Skeletal muscle cell (primary cell): ENCODE results near the gene WNT8B.

Source experiments
- DNase-seq: peaks from one replicate; pipeline ENCODE4 v3.0.0-alpha.2; 2010; ENCODE audit warnings: low read depth
- H3K4me3 ChIP-seq: 2 replicates; pipeline ENCODE4 v1.5.1; 2011; ENCODE audit warnings: low read depth, mild to moderate bottlenecking, control low read depth, low read length, moderate library complexity

WNT8B gene, protein sequence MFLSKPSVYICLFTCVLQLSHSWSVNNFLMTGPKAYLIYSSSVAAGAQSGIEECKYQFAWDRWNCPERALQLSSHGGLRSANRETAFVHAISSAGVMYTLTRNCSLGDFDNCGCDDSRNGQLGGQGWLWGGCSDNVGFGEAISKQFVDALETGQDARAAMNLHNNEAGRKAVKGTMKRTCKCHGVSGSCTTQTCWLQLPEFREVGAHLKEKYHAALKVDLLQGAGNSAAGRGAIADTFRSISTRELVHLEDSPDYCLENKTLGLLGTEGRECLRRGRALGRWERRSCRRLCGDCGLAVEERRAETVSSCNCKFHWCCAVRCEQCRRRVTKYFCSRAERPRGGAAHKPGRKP

DNA sequence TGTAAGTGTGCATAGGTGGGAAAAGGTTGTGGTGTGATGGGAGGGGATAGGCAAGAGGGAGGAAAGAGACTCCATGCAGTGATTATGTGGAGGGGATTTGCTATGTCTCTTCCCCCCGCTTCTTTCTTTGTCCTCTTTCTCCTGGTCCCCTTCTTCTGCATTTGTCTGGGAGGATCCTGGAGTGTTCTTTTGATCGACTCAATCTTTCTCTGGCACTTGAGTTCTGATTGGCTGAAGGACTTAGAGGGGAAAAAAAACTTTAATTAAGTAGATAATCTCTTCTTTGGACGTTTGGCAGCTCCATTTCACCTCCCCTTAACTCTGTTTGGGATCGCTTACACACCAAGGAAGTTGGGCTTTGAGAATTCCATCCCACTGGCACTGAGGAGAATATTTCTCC lies at the start of gene WNT8B:
WNT8B (plus strand) TSS at position 301 of the 400 bp plus-strand sequence. CDS start 160 bp downstream, outside the sequence.
- no peak within 1 kb of the TSS for H3K4me3 ChIP-seq
- no peak for DNase-seq

DNA sequence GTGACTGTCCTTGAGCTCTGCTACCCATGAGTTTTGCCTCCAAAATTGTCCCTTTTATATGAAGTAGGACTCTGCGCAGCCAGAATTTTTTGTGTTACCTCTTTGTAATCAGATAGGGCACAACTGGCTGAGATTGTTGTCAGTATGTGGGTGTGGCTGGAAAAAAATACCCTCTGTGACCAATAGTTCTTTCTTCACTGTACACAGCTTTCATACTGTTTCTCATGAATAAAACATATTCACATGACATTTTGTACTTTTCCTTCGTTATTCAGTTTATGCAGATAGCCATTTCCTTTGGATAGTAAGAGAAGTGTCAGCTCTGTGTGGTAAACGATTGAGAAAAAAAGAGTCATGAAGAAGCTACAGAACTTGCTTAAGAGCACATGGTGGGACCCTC lies 49.6 kb upstream of the WNT8B start:
- DNase-seq = no peak
- no peak overlapping the region for H3K4me3 ChIP-seq

DNA sequence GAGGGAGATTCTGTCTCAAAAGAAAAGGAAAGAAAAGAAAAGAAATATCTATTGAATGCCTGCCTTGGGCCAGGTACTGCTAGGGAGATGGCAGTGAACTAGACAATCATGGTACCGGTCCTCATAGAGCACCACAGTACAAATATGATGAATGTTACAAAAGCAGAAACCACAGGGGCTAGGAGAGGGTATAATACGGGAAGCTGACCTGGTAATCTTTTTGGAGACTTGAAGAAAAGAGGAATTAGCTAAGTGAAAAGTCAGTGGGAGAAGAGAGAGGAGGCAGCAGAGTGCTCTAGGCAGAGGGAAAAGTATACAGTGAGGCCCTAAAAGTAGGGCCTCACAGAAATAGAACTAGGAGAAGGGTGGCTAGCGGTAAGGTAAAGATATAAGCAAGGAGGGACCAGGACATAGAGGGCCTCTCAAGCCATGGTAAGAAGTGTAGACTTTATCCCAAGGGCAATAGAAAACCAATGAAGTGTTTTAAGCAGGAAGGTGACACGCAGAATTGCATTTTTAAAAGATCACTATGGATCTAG lies 42.8 kb upstream of the WNT8B start:
- DNase-seq = no peak
- H3K4me3 ChIP-seq = no peak overlapping the region

DNA sequence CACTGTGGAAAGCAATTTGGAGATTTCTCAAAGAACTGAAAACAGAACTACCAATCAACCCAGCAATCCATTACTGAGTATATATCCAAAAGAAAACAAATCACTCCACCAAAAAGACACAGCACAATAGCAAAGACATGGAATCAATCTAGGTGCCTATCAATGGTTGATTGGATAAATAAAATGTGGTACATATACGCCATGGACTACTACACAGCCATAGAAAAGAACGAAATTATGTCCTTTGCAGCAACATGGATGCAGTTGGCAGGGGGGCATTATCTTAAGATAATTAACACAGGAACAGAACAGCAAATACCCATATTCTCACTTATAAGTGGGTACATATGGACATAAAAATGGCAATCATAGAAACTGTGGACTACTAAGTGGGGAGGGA lies 35.4 kb upstream of the WNT8B start:
- no peak overlapping the region for H3K4me3 ChIP-seq
- no peak for DNase-seq

DNA sequence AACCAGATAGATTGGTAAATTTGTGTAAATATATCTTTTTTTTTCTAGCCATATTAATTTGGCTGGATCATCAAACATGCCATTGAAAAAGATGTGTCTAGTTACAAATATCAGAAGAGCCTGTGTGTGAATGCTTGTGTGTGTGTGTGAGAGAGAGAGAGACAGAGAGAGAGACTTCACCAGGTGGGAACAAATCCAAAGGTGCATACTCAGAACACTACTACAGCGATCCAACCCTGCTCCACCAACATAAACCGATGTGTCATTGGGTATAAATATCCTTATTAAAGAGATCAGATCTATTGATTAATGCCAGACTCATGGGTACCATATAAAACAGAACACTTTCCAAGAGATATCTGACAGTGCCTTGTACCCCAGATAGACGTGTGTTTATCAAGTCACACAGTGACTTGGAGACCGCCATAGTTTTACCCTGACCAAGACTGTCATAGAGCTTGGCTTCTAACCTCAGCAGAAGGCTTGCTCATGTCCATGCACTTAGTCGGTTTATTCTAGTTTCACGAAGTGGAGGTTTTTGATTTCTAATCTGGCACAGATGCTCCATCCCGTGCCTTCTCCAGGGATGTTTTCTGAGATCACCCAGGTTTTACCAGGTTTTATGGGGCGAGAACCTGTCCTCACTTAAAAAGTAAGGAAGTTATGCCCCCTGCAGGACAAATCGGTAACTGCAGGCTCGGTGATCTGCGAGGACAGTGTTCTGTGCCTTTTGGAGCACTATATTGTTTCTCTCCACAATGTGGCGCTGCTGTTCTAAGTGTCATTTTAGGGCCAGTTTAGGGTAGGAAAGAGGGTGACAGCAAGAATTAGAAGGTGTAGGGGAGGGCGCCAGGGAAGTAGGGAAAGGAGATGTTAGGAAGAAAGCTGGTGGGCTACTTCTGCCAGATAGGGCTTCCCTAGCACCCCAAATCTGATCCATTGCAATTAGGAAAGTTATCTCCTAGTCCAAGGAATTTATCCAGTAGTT lies 29.3 kb upstream of the WNT8B start:
- DNase-seq = peak; percentile 57
- H3K4me3 ChIP-seq = no peak overlapping the region

- DNase-seq = no peak
These were observed 26.6 kb upstream of the WNT8B start for GRCh38 chr10:100436255-100436654.

GRCh38 chr10:100438674-100439315 lies 24.0 kb upstream of the WNT8B start:
- no peak for DNase-seq
- H3K4me3 ChIP-seq = no peak overlapping the region

More at GRCh38 chr10:100436255-100436654, 26.6 kb upstream of the WNT8B start:
- no peak overlapping the region for H3K4me3 ChIP-seq

GRCh38 chr10:100442548-100442947 lies 20.3 kb upstream of the WNT8B start:
- no peak overlapping the region for H3K4me3 ChIP-seq
- no peak for DNase-seq

DNA sequence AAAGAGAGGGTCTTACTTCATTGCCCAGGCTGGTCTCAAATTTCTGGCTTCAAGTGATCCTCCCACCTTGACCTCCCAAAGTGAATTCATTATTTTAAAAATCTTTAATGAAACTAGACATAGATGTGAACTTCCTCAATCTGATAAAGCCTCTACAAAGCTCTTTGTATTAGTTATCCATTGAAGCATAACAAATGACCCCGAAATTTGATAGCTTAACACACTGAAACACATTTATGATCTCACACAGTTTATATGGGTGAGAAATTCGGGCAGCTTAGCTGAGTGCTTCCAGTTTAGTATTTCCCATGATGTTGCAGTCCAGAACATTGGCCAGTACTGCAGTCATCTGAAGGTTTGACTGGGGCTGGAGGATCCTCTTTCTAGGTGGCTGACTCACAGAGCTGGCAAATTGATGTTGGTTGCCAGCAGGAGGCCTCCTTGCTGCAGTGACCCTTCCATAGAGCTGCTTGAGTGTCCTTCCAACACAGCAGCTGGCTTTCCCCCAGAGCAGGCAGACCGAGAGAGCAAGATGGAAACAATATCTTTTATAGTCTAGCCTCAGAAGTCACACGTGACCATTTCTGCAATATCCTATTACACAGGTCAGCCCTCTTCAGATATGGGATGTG lies 16.6 kb upstream of the WNT8B start:
- DNase-seq = no peak

DNA sequence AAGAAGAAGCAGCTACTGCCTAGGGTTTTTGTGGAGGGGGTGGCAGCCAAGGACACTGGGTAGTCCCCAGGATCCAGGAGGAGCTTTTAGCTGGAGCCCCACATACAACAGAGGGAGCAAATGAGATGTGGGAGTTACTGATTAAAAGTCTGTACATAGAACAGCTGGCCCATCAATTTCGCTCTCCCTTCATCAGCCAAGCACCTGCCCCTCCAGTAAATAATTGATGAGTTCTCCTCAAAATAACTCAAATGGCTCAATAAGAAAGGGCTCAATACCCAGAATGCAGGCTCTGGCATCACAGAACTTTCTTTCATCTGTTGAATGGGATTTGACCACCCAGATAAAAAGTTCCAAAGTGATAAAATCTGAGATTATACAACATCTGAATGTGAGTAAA lies 15.1 kb upstream of the WNT8B start:
- no peak for DNase-seq
- no peak overlapping the region for H3K4me3 ChIP-seq

More for the DNA sequence above, 16.6 kb upstream of the WNT8B start:
- H3K4me3 ChIP-seq = no peak overlapping the region

DNA sequence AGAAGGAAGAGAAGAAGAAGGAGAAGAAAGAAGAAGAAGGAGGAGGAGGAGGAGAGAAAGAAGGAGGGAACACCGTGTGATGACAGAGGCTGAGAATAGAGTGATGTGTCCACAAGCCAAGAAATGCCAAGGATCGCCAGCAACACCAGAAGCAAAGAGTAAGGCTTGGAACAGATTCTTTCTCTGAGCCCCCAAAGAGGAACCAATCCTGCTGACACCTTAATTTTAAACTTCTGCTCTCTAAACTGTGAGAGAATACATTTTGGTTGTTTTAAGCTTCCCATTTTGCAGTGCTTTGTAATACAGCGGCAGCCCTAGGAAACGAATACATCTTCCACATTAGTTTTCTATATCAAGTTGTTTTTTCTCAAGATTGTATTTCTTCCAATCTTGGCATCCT lies 13.9 kb upstream of the WNT8B start:
- no peak for DNase-seq
- H3K4me3 ChIP-seq = no peak overlapping the region

DNA sequence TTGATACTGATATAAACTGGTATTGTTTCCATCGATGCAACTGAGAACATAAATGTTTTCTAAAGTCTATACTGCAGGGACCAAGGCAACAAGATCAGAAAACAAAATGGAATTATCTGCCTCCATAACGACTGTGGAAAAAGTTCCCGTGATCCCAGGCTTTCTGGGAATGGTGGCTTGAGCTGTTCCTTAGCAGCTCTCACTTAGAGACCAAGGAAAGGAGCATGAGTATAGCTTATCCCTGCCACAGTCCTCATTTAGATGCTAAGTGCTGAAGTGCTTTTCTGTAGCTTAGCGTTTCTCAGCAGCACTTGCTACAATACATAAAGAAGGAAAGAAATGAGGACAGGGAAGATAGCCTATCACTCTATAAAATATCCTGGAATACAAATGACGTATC lies 5.5 kb downstream of the WNT8B start:
- H3K4me3 ChIP-seq = no peak overlapping the region
- DNase-seq = no peak

DNA sequence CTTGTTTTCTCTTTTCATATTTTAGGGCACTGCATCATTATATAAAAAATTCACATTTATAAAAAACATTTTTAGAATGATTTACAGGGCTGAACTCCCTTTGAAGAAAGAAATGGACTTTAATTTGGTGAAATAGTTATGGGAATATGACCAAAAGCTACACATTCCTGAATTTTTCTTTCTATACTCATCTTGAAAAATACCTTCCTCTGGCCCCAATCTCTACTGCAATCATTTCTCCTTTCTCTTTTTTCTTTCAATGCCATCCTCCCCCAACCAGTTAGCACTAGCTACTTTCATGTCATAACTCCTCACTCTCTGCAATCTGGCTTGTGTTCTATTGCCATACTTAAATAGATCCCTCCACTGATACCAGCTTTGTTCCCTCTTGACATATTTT lies 6.2 kb downstream of the WNT8B start:
- DNase-seq = no peak

GRCh38 chr10:100469756-100470155 lies 6.9 kb downstream of the WNT8B start:
- no peak for DNase-seq
- no peak overlapping the region for H3K4me3 ChIP-seq

More for the DNA sequence above, 6.2 kb downstream of the WNT8B start:
- no peak overlapping the region for H3K4me3 ChIP-seq

GRCh38 chr10:100470367-100470766 lies 7.6 kb downstream of the WNT8B start:
- no peak overlapping the region for H3K4me3 ChIP-seq
- DNase-seq = peak; percentile 5

DNA sequence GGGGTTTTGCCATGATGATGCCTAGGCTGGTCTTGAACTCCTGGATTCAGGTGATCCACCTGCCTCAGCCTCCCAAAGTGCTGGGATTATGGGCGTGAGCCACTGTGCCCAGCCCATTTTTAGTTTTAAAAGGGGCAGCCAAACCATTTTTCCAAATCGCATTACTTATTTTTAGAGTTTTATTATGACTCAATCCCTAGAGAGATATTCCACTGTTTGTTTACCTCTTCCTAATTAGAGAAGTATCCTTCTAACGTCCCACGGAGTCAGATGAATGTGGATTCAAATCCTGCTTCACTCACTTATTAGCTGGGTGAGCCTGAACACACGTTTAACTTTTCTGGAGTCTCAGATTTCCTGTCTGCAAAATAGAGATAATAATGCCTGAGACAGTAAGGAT lies 15.2 kb downstream of the WNT8B start:
- no peak overlapping the region for H3K4me3 ChIP-seq
- no peak for DNase-seq

DNA sequence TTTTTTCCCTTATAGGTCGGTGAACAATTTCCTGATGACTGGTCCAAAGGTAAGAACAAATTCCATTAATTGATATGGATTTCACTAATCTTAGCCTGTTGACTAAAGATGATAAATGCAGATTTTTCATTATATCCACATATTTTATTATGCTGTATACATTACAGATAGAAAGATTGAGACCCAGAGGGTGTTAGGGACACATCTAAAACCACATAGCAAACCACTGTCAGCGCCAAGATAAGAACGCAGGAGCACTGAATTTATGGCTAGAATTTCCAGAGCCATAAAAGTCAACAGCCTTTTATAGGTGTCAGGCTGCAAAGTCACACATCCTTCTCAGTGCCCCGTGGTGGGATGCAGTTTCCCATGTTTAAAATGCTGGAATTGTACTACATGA lies 16.2 kb downstream of the WNT8B start:
- no peak overlapping the region for H3K4me3 ChIP-seq
- no peak for DNase-seq

- DNase-seq = no peak
- H3K4me3 ChIP-seq = no peak overlapping the region
These were observed 17.2 kb downstream of the WNT8B start for GRCh38 chr10:100480002-100480401.

DNA sequence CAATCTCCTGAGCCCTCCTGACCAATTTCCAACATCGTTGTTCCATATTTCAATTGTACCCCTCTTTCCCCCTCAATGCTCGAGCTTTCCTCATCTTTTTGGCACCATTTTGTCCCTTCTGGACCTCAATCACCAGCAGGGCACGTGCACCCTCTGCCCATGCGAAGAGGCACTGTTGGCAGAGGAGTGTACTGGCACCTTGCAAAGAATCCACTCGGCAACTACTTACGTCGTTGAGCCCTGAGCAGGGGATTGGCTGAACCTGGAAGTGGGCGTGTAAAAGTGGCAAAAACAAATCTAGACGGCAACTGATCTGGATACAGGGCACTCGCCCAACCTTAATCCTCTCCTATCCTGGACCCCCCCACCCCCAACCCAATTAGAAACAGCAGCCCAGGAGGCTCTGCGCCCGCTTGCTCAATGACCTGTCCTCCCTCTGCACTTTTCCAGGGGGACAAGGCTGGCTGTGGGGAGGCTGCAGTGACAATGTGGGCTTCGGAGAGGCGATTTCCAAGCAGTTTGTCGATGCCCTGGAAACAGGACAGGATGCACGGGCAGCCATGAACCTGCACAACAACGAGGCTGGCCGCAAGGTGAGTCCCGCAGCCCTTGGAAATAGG lies 18.8 kb downstream of the WNT8B start:
- peak overlapping the region; percentile 46 for H3K4me3 ChIP-seq
- peak; percentile 28 for DNase-seq
